Bronchial epithelial cell (primary cell): ENCODE results near the gene UBTD1. TPM values are rescaled to one million over a fixed set of nuclear protein-coding genes. Genes with fewer than 3 reads are reported as not detected.
A peak's percentile ranks its signal among the peaks of the same experiment; 100 is the strongest.

ENCODE experiments used
- DNase-seq: peaks from one replicate; pipeline ENCODE4 v3.0.0-alpha.2; 2010; ENCODE audit warnings: low read depth
- FAIRE-seq: peaks from 2 replicates; lab custom pipeline; 2011; peaks lifted over from hg19 to GRCh38; lab: Jason Lieb, UNC
- H3K27me3 ChIP-seq: 2 replicates; pipeline ENCODE4 v1.5.1; 2011; ENCODE audit warnings: low read length; ENCODE audit not compliant: control insufficient read depth, insufficient read depth
- H3K36me3 ChIP-seq: 2 replicates; pipeline ENCODE4 v1.5.1; 2011; ENCODE audit warnings: low read length; ENCODE audit not compliant: control insufficient read depth, insufficient read depth
- H3K4me3 ChIP-seq: 2 replicates; pipeline ENCODE4 v1.5.1; 2011; ENCODE audit warnings: mild to moderate bottlenecking, low read depth, low read length, control low read depth
- total RNA-seq: library from RNA; depleted of rRNA; stranded (reverse); fragments of >200 nt; gene quantifications from 2 replicates; pipeline ENCODE4 v1.2.1, GENCODE V29; 2014
- TF ChIP-seq, protein P1 (sequence below): IDR thresholded peaks from 2 replicates; pipeline ENCODE4 v1.5.1; 2011; ENCODE audit warnings: mild to moderate bottlenecking, moderate library complexity, low read length, control low read depth, inconsistent platforms; ENCODE audit not compliant: insufficient read depth, severe bottlenecking

The UBTD1 gene
- total RNA-seq, 1 donor from 2014 or later: 11.1 TPM

DNA sequence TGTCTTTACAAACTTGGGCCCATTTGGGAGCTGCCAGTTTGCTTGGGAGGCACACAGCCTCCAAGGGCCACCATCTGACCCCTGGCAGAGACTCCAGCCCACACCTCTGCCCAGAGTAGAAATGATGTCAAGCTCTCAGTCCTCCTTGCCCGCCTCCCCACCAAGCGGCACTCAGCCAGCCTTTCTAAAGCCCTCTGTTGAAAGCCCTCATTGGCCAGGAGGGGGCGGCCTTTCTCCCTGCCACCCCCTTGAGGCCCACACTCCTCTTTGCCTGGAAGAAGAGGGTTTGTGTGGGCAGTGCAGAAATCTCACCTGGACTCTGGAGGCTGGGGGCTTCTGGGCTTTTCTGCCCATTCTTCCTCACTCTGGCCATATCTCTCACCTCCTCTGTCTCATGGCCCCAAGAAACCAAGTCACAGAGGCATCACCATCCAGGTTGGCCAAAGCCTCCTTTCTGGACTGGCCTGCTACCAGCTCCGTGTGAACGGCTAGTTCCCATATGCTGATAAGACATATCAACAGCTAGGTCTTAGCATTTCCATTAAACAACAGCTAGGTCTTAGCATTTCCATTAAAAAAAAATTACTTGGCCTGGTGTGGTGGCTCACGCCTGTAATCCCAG lies 36.1 kb downstream of the UBTD1 start:
- TF ChIP-seq, protein P1, sequence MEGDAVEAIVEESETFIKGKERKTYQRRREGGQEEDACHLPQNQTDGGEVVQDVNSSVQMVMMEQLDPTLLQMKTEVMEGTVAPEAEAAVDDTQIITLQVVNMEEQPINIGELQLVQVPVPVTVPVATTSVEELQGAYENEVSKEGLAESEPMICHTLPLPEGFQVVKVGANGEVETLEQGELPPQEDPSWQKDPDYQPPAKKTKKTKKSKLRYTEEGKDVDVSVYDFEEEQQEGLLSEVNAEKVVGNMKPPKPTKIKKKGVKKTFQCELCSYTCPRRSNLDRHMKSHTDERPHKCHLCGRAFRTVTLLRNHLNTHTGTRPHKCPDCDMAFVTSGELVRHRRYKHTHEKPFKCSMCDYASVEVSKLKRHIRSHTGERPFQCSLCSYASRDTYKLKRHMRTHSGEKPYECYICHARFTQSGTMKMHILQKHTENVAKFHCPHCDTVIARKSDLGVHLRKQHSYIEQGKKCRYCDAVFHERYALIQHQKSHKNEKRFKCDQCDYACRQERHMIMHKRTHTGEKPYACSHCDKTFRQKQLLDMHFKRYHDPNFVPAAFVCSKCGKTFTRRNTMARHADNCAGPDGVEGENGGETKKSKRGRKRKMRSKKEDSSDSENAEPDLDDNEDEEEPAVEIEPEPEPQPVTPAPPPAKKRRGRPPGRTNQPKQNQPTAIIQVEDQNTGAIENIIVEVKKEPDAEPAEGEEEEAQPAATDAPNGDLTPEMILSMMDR: peak; percentile 75
- DNase-seq (no peak), FAIRE-seq (no peak)
- H3K36me3 ChIP-seq: no peaks in the 10 kb centered on the region
- H3K4me3 ChIP-seq: no peak overlapping the region
- no peaks in the 10 kb centered on the region for H3K27me3 ChIP-seq

DNA sequence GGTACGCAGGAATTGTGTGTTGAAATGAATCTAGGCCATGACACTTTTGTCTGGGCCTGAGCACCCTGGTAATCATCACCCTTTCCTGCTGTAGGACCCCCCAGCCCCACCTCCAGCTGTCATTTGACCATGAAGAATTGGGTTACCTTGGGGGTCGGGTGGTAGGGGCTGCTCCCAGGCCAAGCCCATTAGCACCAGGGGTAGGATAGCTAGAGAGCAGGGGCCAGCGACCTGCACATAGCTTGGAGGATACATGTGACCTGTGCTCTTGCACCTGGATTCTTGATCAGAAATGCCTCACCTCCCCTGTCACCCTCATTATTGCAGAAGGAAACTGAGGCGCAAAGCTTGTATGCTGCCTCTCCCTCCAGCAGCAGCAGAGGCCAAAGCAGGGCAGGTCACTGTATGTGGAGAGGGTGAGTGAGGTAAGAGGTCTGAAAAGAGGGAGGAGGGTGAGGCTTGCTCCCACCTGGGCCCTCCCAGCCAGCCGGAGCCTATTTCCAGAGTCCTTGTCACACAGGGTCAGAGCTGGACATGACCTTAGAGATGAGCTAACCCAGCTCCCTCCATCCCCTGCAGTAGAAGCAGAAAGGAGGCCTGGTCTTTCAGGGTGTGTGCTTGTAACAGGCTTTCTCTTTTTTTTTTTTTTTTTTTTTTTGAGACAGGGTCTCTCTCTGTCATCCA lies 38.6 kb downstream of the UBTD1 start:
- DNase-seq (no peak), FAIRE-seq (no peak)
- H3K36me3 ChIP-seq: no peaks in the 10 kb centered on the region
- TF ChIP-seq, protein P1: no peak
- H3K4me3 ChIP-seq: no peak overlapping the region
- H3K27me3 ChIP-seq: no peaks in the 10 kb centered on the region

DNA sequence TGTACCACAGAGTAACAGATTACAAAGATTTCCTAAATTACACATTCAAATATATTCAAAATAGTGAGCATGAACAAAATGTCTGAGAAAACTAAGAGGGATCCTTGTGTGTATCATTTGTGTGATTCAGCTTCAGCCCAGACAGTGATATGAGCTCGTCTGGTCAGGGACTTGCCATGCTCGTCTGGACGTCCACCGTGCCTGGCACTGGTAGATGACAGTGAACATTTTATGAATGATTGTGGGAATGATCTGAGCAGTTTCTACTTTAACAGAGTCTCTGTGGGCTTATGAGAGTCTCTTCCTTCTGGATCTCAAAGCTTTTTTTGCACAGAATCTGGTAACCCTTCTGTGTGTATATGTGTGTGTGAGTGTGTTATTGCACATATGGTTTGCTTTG lies 39.7 kb downstream of the UBTD1 start:
- FAIRE-seq: no peak
- DNase-seq: peak; percentile 59
- Histone ChIP-seq H3K4me3 (no peak overlapping the region), H3K27me3 (no peaks in the 10 kb centered on the region), H3K36me3 (no peaks in the 10 kb centered on the region)
- TF ChIP-seq, protein P1: no peak

DNA sequence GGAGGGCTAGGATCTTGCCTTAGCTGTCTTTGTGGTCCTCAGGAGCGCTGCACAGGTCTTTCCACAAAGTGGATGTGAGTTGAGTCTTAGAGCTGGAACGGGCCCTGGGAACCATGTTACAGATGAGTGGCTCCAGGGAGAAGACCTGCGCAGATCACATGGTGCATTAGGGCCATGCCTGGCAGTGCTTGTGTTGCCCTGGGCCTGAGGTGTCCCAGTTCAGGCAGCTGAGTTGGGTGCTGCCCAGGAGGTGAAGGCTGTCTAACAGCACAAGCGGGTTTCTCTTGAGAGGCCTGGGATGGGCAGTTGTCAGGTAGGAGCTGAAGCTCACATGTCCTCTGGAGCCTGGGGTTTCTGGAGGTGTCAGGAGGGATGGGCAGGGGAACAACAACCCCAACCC lies 40.1 kb downstream of the UBTD1 start:
- TF ChIP-seq, protein P1: no peak
- no peak for FAIRE-seq
- Histone ChIP-seq H3K27me3 (no peaks in the 10 kb centered on the region), H3K4me3 (no peak overlapping the region), H3K36me3 (no peaks in the 10 kb centered on the region)
- no peak for DNase-seq

DNA sequence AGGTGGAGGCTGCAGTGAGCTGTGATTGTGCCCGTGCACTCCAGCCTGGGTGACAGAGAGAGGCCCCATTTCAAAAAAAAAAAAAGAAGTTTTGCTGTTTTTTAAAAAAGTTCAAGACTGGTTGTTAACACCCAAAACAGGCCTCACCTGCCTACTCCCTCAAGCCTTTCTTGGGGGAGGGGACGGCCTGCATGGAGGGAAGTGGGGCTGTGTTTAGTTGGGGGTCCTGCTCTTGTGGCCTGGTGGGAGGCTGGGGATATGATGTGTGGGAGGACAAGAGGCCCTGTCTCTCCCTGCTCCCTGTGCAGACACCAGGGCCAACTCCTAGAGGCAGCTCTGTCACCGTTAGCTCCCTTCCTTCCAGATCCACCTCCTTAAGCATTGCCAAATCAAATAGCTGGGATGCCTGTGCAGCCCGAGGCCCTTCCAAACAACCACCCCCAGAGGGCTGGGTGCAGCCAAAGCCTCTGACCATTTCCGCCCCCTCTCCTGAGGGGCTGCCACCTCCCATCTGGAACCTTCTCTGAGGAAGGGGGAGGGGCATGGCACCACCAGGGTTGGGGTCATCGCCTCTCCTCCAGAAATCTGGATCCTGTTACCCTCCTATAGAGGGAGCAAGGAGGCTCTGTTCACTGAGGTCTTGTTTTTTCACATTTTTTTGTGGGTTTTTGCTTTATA lies 40.9 kb downstream of the UBTD1 start:
- FAIRE-seq (no peak), DNase-seq (no peak)
- TF ChIP-seq, protein P1: peak; percentile 6
- no peaks in the 10 kb centered on the region for H3K27me3 ChIP-seq
- H3K36me3 ChIP-seq: no peaks in the 10 kb centered on the region
- no peak overlapping the region for H3K4me3 ChIP-seq
